NCI-H226 (cell line): ENCODE data around the gene SFMBT2.

Experiments used
- DNase-seq: peaks from one replicate; pipeline ENCODE4 v3.0.0-alpha.2; 2015

SFMBT2 gene

DNA sequence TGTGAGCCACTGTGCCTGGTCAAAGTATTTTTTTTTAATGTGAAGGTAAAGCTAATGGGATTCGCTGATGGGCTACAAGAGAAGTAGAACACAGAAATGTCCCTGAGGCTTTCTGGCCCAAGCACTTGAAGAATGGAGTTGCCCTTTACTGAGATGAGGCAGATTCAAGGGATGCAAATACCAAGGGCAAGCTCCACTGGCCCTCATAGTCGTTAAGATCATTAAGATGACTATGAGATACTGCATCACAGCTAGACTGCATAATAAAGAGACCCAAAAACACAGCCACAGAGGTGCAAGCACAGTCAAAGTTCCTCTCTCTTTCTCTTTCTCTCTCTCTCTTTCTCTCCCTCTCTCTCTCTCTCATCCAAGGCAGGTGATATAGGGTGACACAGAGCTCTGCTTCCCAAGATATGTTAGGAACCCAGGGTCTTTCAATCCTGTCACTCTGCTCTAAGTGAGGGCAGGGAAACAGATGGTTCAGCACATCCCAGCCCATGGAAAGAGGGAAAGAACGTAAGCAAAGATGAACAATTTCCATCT, 117.4 kb downstream of the SFMBT2 start:
- DNase-seq = no peak

DNA sequence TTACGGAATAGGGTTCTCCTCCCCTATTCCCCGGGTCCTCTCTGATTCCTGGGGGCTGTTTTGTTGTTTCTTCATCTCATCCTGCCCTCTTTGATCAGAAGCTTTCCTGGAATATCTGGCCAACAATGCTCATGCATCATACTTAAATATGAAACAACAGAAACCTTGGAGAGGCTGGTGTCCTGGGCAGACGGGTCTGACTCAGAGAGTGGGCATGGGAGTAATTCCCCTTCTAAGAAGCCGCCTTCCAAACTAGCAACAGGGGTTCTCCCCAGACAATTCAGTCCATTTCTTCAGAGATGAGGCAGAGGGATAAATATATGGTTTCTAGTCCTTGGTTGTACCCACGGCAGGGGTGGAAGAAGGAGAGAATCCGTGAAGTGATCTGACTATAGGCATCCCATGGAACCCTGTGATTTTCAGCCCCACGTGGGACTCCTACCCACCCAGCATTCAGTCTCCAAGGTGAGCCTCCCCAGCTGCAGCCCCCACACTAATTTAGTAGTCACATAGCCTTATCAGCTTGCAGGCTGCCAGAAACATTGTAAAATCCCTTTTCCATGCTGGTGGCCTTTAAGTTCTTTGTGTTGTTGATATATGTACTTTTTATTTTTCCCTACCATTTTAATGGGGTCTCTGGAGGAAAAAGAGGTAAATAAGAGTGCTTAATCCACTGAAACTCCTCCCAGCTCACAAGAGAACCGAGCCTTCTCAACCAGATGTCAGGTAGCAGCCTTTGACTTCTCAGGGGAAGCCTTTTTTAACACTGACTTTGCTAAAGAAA, 119.2 kb downstream of the SFMBT2 start:
- no peak for DNase-seq

DNA sequence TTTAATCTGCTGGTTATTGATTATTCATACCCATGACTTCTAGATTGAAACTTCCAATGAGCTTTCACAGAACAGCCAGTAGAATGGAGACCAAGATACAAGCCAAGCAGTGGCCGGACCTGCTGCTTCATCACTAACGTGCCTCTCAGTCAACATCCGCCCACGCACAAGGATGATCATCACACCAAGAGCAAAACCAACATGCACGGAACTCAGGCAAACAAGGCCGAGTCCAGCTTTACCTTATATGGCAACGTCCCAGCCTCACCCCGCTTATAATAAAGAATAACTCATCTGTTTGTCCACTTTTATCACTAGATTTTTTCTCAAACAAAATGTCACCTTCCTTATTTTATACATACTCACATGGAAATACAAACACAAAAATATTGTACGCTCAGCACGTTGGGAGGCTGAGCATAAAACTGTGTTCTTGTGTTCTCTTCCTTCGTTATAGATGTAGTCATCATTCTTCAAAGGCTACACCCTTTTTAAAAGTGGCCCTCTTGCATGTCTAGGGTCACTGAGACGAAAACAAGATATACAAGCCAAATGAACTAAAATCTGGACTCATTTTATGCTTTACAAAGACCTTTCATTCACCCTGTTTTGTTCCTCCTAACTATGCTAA, 122.7 kb downstream of the SFMBT2 start:
- no peak for DNase-seq

DNA sequence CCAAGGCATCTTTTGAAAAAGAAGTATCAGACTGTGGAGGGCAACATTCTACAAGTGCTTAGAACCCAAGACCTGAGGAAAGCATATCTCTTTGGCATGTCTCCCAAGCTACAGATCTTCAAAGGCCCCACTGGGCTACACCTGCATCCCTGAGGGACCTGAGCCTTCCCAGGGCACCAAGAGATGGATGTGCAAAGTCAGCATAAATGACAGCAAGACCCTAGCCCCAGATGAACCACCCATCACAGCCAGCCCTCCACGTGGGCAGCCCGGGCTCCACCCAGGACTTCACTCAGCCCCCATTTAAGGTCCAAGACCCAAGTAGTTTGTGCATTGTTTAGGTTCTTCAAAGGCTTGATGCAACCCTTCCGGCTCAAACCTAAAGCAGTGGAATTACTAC, 123.5 kb downstream of the SFMBT2 start:
- no peak for DNase-seq

DNA sequence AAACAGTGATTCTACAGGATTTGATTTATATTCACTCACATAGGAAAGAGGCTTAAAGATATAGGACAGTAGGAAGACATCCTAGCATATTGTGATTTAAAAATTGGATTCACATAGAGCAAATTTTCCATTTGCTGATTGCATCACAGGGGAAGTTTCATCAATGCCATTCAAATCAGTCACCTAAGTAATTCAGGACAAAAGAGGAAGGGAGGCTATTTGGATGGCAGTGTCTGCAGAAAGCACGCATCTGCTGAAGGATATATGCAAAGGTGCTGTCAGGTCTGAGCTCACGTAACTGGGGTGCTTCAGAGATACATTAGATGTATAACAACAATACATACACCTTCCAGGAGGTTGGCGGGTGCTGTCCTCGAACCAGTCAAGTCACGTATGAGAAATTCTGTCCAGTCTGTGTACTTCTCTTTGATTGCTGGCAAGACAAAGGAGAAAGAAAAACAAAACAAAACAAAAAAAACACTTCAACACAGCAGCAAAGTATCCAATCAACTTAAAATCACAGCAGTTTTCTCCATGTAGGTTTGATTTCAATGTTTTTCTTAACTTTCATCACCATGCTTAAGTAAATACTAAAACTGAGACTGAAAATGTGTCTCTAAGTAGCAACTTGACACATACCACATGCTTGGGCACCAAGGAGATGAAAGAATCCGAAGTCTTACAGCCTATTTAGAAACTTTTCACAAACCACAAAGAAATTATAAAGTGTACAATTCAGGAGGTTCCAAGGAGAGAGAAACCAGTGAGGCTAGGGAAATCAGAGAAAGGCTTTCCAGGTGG, 125.1 kb downstream of the SFMBT2 start:
- DNase-seq = no peak

DNA sequence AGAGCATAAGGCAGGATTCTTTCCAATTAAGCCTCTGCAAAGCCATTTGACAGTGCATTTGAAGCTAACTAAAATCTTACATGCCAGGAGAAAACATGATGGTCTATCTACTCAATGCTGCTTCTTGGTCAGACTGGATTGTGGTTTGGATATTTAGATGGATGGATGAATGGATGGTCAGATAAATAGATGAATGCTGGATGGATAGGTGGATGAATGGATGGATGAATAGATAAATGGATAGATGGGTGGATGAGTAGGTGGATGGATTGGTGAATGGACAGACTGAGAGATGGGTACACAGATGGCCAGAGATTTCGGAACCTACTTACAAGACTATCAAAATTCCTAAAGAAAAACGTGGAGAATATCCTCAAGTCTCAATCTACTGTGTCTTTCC, 127.6 kb downstream of the SFMBT2 start:
- DNase-seq = no peak

DNA sequence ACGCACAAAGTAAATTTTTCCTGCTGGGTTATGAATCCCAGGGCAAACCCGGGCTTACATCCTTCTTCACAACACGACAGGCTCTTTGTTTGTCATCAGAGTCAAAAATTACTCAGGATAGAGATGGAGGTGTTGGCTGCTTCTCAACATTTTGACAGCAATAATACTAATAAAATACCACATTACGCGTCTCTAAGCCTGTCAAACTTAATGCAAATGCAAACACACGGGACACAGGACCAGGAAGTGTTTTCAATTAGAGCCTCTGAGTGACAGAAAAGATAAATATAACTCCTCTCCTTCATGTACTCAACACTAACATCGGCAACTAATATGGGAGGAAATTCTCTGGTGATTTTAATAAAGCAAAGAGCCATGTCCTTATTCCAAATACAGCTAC, 128.4 kb downstream of the SFMBT2 start:
- no peak for DNase-seq

DNA sequence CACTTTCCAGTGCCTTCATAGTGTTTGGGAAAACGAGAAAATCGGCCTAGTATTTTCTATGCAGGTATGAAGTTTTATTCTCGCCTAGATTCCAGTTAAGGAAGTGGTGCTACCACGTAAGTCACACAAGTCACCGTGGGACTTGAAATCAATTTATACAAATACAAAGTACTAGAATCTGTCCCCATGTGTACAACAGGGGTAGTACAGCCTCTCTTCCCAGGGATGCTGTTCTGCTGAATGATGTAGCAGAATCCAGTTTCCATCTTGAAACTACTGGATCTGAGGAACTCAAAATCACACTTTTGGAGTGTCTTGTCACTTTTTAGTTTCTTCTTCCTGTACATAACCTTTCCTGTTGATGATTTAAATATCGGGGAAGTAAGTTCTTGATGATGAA, 129.4 kb downstream of the SFMBT2 start:
- no peak for DNase-seq

DNA sequence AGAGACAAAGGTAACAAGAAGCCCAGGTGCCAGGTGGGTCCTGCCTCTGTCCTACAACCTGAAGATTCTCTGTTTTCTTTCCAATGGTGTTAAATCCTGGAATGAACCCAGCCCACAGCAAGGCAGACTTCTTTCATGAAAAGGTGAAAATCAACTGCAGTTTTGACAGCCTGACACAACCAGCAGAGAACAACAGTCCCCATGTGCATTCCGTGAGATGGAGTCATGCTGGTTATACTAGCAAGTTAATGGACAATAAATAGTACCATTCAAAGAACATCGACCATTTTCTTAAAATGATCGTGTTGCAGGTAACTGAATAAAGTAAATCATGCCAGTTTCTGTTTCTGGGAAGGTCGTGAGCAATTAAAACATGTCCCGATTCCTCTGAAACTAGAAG, 131.5 kb downstream of the SFMBT2 start:
- DNase-seq = no peak

DNA sequence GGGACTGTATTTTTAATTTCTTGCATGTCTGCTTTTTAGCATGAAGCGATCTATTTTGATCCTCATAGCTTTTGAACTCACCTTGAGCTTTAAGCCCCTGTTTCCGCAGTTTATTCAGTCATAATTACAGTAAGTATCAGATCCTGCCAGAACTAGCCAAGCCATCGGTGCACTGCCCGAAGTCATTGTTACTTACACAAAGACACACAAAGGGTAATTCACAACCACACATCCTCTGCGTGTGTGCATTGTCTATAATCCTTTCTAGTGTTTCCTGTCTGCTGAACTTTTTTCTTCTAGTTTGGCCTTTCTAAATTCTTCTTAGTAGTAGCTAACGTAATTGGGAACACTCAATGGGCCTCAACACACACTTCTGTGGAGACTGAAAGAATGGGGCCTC, 133.0 kb downstream of the SFMBT2 start:
- DNase-seq = no peak

DNA sequence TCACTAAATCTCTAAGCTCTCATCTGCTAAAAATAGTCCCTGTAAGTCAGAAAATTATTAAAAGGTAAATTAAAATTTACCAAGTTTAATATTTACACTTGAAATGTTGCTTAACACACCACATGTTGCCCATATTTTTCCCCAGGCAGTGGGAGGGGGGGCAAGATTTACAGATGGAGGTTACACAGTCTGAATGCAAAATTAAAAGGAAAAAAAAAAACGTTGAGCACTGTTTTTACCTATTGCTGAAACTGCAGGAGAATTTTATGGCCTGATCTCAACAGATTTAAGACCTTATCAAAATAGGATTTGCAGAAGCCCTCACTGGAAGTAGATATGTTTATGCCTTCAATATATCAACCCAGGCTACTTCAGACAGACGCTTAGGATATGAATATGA, 133.4 kb downstream of the SFMBT2 start:
- no peak for DNase-seq

DNA sequence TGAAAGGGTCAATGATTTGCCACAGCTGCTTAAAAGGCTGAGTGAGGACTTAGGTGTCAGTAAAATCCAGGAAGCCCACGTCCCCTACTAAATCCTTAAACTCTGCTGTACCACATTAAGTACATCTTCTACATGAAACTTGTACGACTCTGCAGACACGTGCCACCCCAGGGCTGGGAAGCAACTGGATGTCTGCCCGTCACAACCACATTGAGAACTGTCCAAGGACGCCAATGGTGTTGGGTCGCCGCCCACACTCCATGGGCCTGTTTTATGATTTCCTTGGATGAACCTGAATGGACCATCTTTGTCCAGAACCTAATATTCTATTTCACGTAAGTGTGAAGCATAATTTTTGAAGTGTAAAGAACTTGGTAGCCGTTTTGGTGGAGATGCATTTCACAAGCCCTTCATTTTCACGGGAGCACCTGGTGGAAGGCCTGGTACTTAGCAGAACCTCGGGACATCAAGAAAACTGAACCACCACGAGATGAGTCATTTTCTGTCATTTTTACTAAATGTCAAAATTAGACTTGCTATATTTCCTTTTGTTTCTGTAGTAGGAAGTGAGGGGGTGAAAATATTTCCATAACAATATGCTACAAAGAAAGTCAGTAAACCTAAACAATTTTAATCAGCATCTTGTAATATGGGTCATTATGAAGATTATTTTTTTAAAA, 134.9 kb downstream of the SFMBT2 start:
- no peak for DNase-seq

DNA sequence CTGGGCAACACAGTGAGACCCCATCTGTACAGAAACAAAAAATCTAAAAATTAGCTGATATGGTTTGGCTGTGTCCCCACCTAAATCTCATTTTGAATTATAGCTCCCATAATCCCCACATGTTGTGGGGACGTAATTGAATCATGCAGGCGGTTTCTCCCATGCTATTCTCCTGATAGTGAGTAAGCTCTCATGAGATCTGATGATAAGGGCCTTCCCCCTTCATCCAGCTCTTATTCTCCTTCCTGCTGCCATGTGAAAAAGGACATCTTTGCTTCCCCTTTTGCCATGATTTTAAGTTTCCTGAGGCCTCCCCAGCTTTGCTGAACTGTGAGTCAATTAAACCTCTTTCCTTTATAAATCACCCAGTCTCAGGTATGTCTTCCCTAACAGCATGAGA, 136.5 kb downstream of the SFMBT2 start:
- DNase-seq = no peak

DNA sequence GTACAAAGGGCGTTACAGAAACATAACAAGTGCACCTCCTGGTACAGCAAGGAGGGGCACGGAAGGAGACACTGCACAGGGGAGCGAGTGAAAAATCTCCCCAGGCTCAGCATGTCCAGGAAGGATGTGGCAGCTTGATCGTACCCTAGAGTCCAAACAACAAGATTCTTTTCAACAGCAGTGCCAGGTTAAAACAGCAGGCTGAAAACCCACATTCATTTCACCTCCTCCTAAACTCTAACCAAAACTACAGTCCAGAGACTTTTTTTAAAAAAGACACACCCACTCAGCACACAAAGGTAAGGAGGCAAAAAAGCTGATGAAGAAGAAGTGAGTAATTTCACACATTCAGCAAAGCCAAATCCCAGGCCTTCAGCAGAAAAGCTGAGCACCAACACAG, 138.8 kb downstream of the SFMBT2 start:
- no peak for DNase-seq

DNA sequence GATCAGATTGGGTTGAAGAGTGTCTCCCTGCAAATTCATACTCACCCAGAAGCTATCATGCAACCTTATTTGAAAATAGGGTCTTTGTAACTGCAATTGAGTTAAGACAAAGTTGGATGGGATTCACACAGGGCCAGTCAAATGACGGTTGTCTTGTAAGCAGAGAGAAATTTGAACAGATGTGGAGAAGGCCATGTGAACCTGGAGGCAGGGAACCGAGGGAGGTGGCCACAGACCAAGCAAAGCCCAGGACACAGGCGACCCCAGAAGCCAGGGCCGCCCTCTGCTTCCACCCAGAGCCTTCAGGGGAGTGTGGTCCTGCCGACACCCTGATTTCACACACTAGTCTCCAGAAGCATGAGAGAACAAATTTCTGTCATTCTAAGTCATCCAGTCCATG, 140.8 kb downstream of the SFMBT2 start:
- DNase-seq = no peak

DNA sequence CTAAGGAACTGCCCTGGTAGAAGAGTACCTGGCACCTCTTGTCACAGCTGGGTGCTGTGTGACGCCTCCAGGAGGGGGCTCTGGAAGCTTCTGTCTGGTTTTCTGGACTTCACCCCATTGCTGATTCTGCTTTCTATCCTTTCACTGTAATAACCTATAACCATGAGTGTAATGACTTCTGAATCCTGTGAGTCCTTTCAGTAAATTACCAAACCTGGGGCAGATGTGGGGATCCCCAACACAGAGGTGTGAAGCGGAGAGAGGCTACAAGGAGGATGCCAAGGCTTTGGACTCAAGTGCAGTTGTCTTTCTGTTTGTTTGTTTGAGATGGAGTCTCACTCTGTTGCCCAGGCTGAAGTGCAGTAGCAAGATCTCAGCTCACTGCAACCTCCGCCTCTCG, 143.7 kb downstream of the SFMBT2 start:
- DNase-seq = no peak

DNA sequence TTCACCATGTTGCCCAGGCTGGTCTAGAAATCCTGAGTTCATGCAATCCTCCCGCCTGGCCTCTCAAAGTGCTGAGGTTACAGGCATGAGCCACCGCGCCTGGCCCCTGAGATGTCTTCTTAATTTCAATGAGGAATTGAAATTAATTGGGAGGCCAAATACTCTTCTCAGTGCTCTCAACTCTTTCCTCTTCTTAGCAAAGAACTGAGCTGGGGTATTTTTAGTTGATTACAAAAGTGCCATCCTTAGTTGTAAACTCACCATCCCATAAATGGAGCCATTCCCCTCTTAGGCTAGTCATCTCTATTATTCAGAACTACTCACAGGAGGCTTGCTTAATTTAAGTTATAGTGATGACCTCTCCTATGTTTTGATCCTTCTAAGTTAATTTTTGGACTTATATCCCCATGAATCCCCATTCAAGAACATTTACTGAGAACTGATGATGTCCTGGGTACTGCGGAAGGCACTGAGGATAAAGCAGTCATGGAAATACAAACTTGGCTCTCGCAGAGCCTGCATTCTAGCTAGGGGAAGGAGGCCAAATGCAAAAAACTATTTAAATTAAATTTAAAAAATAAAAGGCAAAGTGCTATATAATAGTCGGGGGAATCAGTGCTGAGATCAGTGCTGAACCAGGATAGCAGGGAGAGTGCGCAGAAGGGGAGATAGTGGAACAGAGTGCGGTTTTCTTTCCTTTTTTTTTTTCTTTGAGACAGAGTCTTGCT, 145.3 kb downstream of the SFMBT2 start:
- DNase-seq = no peak

DNA sequence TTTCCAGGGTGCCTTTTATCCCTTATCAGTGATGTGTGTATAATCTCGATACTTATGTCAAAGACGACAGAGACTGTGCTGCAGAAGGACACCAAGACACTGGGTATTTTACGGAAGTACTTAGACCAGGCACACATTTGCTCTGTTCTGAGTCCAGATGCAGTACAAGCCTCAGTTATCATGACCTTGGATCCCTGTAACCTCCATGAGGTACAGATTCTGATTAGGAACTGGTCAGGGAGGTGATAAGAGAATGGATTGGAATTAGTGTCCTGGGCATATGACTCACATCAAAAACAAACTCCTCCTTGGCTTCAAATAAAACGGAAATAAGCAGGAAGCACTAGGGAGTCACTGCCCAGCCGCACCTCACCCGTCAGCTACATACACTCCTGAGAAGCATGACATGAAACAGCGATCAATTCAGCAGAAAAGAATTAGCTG, 146.5 kb downstream of the SFMBT2 start:
- peak; percentile 7 for DNase-seq

DNA sequence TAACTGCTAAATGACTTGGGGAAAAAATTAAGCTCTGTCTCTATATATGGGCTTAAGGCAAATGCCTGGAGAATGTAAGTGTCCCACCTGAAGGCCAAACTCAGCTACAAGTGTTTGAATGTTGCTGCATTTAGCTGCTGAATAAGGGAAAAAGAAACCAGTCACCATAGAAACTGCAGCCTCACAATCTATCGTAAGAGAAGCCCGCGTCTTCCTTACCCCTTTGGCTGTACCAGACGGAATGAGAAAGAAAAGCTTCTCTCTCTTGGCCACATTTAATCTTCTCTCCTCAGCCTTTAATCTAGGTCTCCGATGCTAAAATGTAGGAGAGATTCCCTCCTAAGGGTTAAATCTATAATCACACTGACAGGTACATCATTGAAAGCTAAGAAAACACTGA, 147.2 kb downstream of the SFMBT2 start:
- DNase-seq = no peak

DNA sequence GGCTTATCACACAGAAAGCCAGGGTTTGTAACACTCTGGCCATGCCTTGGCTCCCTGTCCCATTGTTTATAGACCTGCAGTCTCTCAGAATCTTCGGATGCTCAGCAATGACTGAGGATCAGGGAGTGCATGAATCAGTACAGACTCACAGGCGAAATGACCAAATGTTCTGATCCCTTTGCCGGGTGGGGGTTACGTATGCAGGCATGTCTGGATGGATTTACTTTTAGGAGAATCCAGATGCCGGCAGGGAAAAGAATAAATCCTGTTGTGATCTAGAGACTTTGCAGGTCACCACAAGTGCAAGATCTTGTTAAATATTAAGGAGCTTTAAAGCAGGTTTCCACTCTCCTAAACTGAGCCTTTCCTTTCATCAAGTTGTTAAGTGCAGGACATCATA, 149.5 kb downstream of the SFMBT2 start:
- no peak for DNase-seq

DNA sequence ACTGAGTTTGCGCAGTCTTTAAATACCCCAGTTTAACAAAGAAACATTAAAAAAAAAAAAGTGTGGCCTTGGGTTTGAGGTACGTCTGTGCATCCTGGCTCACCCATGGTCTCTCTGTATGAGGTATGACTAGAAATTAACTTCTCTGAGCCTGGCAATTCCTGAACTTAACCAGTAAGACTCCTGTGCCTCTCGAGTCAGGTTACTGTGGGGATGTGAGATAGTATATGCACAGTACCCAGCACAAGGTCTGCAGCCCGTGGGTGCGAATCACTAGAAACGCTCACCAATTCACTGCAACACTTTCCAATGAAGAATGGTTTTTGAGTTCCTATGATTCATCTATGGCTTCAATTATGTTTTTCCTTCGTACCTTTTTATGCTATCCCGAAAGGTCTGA, 149.9 kb downstream of the SFMBT2 start:
- DNase-seq = no peak

DNA sequence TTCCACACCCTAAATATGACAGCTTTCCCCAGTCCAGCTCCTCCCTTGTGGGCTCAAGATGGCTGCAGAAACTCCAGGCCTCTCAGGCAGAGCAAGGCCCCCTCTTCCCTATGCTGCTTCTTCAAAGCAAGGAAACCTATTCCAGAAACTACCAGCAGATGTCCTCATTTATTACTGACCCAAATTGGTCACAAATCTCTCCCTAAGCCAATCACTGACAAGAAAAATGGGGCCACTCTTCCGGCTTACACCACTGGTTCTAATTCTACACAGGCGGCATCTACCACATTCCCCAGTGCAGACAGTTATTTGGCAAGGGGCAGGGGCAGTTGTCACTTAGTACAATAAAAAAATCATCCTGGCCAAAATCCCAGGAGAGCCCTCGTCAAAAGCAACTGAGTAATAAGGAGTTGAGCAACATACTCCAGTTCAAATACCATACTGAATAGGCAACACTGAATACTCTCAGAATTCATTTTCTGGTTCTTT, 150.4 kb downstream of the SFMBT2 start:
- DNase-seq = peak; percentile 59
